GM19467 (cell line): ENCODE data around the gene DAP.
"Not testable (repeated sequence)": the region's sequence is repeated elsewhere in the genome, so short reads cannot be mapped to it uniquely, and the experiment has no call there.

Experiments
- ATAC-seq: cut with Tn5 transposase; IDR thresholded peaks from one replicate; pipeline ENCODE4 v1.9.1; 2021; ENCODE audit warnings: mild to moderate bottlenecking, moderate library complexity; ENCODE audit not compliant: unreplicated experiment

Gene DAP

GRCh38 chr5:10675177-10675700 lies 85.8 kb downstream of the DAP start:
- no peak for ATAC-seq

GRCh38 chr5:10674582-10674981 lies 86.5 kb downstream of the DAP start:
- no peak for ATAC-seq

- no peak for ATAC-seq
Observed at GRCh38 chr5:10674096-10674495, 86.9 kb downstream of the DAP start.

GRCh38 chr5:10673407-10673806 lies 87.6 kb downstream of the DAP start:
- no peak for ATAC-seq

- ATAC-seq, result no peak
Observed at GRCh38 chr5:10673017-10673389, 88.0 kb downstream of the DAP start.

GRCh38 chr5:10672146-10673016 lies 88.7 kb downstream of the DAP start:
- no peak for ATAC-seq

GRCh38 chr5:10671041-10672008 lies 89.7 kb downstream of the DAP start:
- ATAC-seq, result no peak

- ATAC-seq, result no peak
Observed at GRCh38 chr5:10669983-10670382, 91.1 kb downstream of the DAP start.

GRCh38 chr5:10668697-10669096 lies 92.3 kb downstream of the DAP start:
- ATAC-seq, result no peak

GRCh38 chr5:10667431-10668057 lies 93.5 kb downstream of the DAP start:
- no peak for ATAC-seq

GRCh38 chr5:10666531-10667299 lies 94.3 kb downstream of the DAP start:
- no peak for ATAC-seq

- ATAC-seq, result no peak
Observed at GRCh38 chr5:10665799-10666198, 95.2 kb downstream of the DAP start.

- not testable (repeated sequence) for ATAC-seq
Observed at GRCh38 chr5:10664180-10664769, 96.8 kb downstream of the DAP start.

GRCh38 chr5:10663489-10664179 lies 97.4 kb downstream of the DAP start:
- no peak for ATAC-seq

- no peak for ATAC-seq
Observed at GRCh38 chr5:10662661-10663488, 98.2 kb downstream of the DAP start.

GRCh38 chr5:10662083-10662482 lies 99.0 kb downstream of the DAP start:
- no peak for ATAC-seq

- ATAC-seq, result no peak
Observed at GRCh38 chr5:10661401-10661800, 99.6 kb downstream of the DAP start.

- no peak for ATAC-seq
Observed at GRCh38 chr5:10660720-10661387, 100.2 kb downstream of the DAP start.
